ENCODE measurements around the gene PXDN.

The PXDN gene

DNA sequence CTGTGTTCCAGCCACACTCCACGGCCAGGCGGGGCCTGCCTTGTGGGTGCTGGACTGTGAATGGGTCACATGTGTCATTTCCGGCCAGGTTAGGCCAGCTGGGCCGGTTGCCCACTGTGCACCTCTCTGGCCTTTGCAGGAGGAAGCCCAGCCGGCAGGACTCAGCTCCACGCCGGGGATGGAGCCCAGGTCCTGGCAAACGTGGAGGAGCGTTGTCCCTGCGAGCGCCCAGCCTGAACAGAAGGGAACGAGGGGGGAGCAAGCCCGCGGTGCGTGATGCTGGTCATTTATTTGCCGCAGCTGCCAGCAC, 152.9 kb downstream of the PXDN start:
- Histone ChIP-seq H3K27me3 (ENCODE audit: control insufficient read depth, low read length) (no peaks in the 10 kb centered on the region), H4K20me1 (ENCODE audit: control insufficient read depth, insufficient read depth, low read depth, low read length) (no peaks in the 10 kb centered on the region), H3K4me3 (ENCODE audit: low read length) (no peak overlapping the region), H3K9me3 (ENCODE audit: control insufficient read depth, insufficient read depth, low read length) (peaks cover 25% of the 10 kb centered on the region), H3K9me2 (replicated peaks; ENCODE audit: control insufficient read depth, low read length) (no peaks in the 10 kb centered on the region), H3K4me1 (ENCODE audit: control insufficient read depth, low read length) (no peaks in the 10 kb centered on the region), H3K27ac (ENCODE audit: low read depth, low read length) (no peak overlapping the region), H3K79me2 (ENCODE audit: control insufficient read depth, low read length) (no peaks in the 10 kb centered on the region), H3K4me2 (ENCODE audit: low read length) (no peak overlapping the region), H3F3A (ENCODE audit: control insufficient read depth, insufficient read depth) (0 out of 2 replicates have a peak, but pooled peaks cover 3% of the 10 kb centered on the region), H3K36me3 (ENCODE audit: control insufficient read depth, low read length) (no peaks in the 10 kb centered on the region)
- no peak for TF ChIP-seq EZH2phosphoT487 (IDR thresholded peaks at IDR 0.05; ENCODE audit: borderline replicate concordance, low read length)
- TF ChIP-seq, protein P1, sequence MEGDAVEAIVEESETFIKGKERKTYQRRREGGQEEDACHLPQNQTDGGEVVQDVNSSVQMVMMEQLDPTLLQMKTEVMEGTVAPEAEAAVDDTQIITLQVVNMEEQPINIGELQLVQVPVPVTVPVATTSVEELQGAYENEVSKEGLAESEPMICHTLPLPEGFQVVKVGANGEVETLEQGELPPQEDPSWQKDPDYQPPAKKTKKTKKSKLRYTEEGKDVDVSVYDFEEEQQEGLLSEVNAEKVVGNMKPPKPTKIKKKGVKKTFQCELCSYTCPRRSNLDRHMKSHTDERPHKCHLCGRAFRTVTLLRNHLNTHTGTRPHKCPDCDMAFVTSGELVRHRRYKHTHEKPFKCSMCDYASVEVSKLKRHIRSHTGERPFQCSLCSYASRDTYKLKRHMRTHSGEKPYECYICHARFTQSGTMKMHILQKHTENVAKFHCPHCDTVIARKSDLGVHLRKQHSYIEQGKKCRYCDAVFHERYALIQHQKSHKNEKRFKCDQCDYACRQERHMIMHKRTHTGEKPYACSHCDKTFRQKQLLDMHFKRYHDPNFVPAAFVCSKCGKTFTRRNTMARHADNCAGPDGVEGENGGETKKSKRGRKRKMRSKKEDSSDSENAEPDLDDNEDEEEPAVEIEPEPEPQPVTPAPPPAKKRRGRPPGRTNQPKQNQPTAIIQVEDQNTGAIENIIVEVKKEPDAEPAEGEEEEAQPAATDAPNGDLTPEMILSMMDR (IDR thresholded peaks at IDR 0.05; ENCODE audit: low read depth, low read length, poor library complexity, severe bottlenecking): no peak

DNA sequence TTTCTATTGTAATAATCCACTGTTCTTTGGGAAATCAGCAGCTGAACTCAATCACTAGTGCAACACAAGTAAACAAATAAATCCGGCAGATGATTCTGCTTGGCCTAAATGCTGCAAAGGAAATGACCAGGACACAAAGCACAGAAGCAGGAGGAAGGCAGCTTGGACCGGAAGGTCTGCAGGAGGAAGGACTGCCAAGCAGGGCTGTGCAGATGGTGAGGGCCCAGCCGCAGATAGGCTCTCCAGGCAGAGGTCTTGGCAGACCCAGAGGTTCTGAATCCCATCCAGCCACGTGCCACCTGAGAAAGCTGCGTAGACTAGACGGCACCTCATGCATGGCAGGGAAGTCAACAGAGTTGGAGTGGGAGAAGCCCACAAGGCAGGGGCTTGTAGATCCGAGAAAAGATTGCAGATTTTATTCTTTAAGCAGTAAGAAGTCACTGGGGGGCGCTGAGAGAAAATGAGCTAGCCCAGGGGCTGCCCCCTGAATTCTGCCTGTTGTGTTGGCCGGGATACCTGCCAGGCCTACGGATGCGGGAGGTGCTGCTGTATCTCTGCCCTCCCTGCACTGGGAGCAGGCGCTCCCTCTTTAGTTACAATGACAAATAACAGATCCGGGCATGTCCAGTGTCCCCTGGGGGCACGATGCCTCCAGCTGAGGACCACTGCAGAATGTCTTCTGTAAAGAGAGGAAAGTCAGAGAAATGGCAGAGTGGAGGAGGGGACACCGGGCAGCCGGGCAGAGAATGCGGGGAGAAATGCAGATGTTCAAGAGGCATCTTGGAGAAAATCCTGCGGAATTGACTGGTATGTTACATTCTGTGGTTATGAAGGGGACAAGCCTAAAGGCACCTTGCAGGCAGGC, 153.5 kb downstream of the PXDN start:
- no peaks in the 10 kb centered on the region for H3K27me3 ChIP-seq (ENCODE audit: control insufficient read depth, low read length)
- no peak overlapping the region for H3K4me2 ChIP-seq (ENCODE audit: low read length)
- no peaks in the 10 kb centered on the region for H3K36me3 ChIP-seq (ENCODE audit: control insufficient read depth, low read length)
- no peak overlapping the region for H3K27ac ChIP-seq (ENCODE audit: low read depth, low read length)
- H3K9me2 ChIP-seq (replicated peaks; ENCODE audit: control insufficient read depth, low read length): no peaks in the 10 kb centered on the region
- H3K4me1 ChIP-seq (ENCODE audit: control insufficient read depth, low read length): no peaks in the 10 kb centered on the region
- H3K4me3 ChIP-seq (ENCODE audit: low read length): no peak overlapping the region
- no peaks in the 10 kb centered on the region for H4K20me1 ChIP-seq (ENCODE audit: control insufficient read depth, insufficient read depth, low read depth, low read length)
- no peak for TF ChIP-seq EZH2phosphoT487 (IDR thresholded peaks at IDR 0.05; ENCODE audit: borderline replicate concordance, low read length)
- TF ChIP-seq, protein P1 (IDR thresholded peaks at IDR 0.05; ENCODE audit: low read depth, low read length, poor library complexity, severe bottlenecking): no peak
- no peaks in the 10 kb centered on the region for H3K79me2 ChIP-seq (ENCODE audit: control insufficient read depth, low read length)
- peaks cover 19% of the 10 kb centered on the region; the same call in 1 of the 2 replicates for H3K9me3 ChIP-seq (ENCODE audit: control insufficient read depth, insufficient read depth, low read length)
- H3F3A ChIP-seq (ENCODE audit: control insufficient read depth, insufficient read depth): 0 out of 2 replicates have a peak, but pooled peaks cover 3% of the 10 kb centered on the region

DNA sequence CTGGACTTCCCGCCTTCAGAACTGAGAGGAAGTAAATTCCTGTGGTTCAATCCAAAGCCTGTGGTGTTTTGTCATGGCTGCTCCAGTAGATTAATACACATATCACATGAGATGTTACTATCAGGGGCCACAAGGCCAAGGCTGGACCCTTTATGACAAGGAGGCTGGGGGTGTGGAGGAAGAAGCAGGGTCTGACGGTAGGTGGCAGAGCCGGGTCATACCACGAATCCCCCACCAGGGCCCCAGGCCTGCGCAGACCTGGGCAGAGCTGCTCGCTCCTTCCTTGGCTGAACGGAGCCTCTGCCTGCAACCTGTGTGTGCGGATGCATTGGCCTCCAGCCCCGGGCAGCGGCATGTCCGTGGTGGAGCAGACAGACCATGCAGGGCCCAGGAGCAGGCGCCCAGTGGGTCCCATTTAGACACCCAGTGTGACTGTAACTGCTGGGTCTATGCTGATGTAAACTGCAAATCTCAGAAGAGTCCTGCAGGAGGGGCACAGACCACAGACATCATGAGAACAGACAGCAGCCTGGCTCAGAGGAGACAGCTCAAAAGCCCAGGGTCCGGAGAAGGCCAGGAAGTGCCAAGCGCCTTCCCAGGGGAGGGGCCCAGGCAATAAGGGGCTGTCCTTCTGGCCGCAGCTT, 155.2 kb downstream of the PXDN start:
- Histone ChIP-seq H3K4me1 (ENCODE audit: control insufficient read depth, low read length) (no peaks in the 10 kb centered on the region), H3K36me3 (ENCODE audit: control insufficient read depth, low read length) (no peaks in the 10 kb centered on the region), H3K9me3 (ENCODE audit: control insufficient read depth, insufficient read depth, low read length) (peaks cover 6% of the 10 kb centered on the region; the same call in 1 of the 2 replicates), H3K9me2 (replicated peaks; ENCODE audit: control insufficient read depth, low read length) (no peaks in the 10 kb centered on the region), H3K27me3 (ENCODE audit: control insufficient read depth, low read length) (no peaks in the 10 kb centered on the region), H3K27ac (ENCODE audit: low read depth, low read length) (no peak overlapping the region), H3K4me3 (ENCODE audit: low read length) (no peak overlapping the region), H4K20me1 (ENCODE audit: control insufficient read depth, insufficient read depth, low read depth, low read length) (no peaks in the 10 kb centered on the region), H3K4me2 (ENCODE audit: low read length) (no peak overlapping the region), H3K79me2 (ENCODE audit: control insufficient read depth, low read length) (no peaks in the 10 kb centered on the region), H3F3A (ENCODE audit: control insufficient read depth, insufficient read depth) (no peaks in the 10 kb centered on the region)
- TF ChIP-seq, protein P1 (IDR thresholded peaks at IDR 0.05; ENCODE audit: low read depth, low read length, poor library complexity, severe bottlenecking): no peak
- no peak for TF ChIP-seq EZH2phosphoT487 (IDR thresholded peaks at IDR 0.05; ENCODE audit: borderline replicate concordance, low read length)

All from DOHH2 (cell line).